OCI-LY7 (cell line): ENCODE data around the gene CES4A. TPM values are rescaled to one million over a fixed set of nuclear protein-coding genes. Genes with fewer than 3 reads are reported as not detected.

Source experiments
- BruUV-seq: library from RNA; stranded (reverse); fragments of 400-500 nt; replicated peaks from 2 replicates; lab custom pipeline; 2021; lab: Mats Ljungman, UMichigan
- CTCF ChIA-PET: fragments of 300-600 bp; sonication (Branson Sonifier 250); formaldehyde crosslinking; loops from one replicate; lab custom pipeline; 2022; ENCODE audit warnings: antibody characterized with exemption; ENCODE audit not compliant: unreplicated experiment; lab: Charles Lee
- POLR2A ChIA-PET: fragments of 300-600 bp; sonication (Branson Sonifier 250); formaldehyde crosslinking; loops from one replicate; lab custom pipeline; 2022; ENCODE audit warnings: antibody characterized with exemption; lab: Charles Lee
- DNase-seq: peaks from one replicate; pipeline ENCODE4 v3.0.0-alpha.2; 2015; ENCODE audit warnings: low spot score
- H2AFZ ChIP-seq: fragments of 200-600 bp; sonication (generic), shearing (Covaris generic); 2 replicates; pipeline ENCODE4 v1.6.1; 2014; ENCODE audit warnings: mild to moderate bottlenecking, antibody characterized with exemption, low read length, moderate library complexity
- H3K27ac ChIP-seq: fragments of 200-600 bp; sonication (generic); 2 replicates; pipeline ENCODE4 v1.5.1; 2014; ENCODE audit warnings: mixed run types, low read depth, mild to moderate bottlenecking, moderate library complexity, low read length, inconsistent platforms; ENCODE audit not compliant: poor library complexity, severe bottlenecking
- H3K36me3 ChIP-seq: fragments of 200-600 bp; sonication (generic); 2 replicates; pipeline ENCODE4 v1.6.1; 2014; ENCODE audit warnings: mild to moderate bottlenecking, antibody characterized with exemption, low read length, moderate library complexity, mixed read lengths; ENCODE audit not compliant: insufficient read depth
- H3K4me1 ChIP-seq: fragments of 200-600 bp; sonication (generic); 2 replicates; pipeline ENCODE4 v1.5.1; 2014; ENCODE audit warnings: mild to moderate bottlenecking, low read length; ENCODE audit not compliant: insufficient read depth, poor library complexity, severe bottlenecking
- H3K4me2 ChIP-seq: fragments of 200-600 bp; sonication (generic); 2 replicates; pipeline ENCODE4 v1.6.1; 2014; ENCODE audit warnings: mild to moderate bottlenecking, low read length
- H3K4me3 ChIP-seq: fragments of 200-600 bp; sonication (generic); 2 replicates; pipeline ENCODE4 v1.5.1; 2014; ENCODE audit warnings: mild to moderate bottlenecking, low read depth, low read length; ENCODE audit not compliant: poor library complexity, severe bottlenecking
- H3K79me2 ChIP-seq: fragments of 200-600 bp; sonication (generic); 2 replicates; pipeline ENCODE4 v1.6.1; 2016; ENCODE audit warnings: low read depth, mild to moderate bottlenecking, low read length, moderate library complexity, mixed read lengths; ENCODE audit not compliant: insufficient read depth
- H3K9me2 ChIP-seq: fragments of 200-600 bp; sonication (generic); 2 replicates; pipeline ENCODE4 v1.6.1; 2016; ENCODE audit warnings: mild to moderate bottlenecking, low read length, mixed read lengths; ENCODE audit not compliant: insufficient read depth
- H3K9me3 ChIP-seq: fragments of 200-600 bp; sonication (generic); 2 replicates; pipeline ENCODE4 v1.6.1; 2014; ENCODE audit warnings: mild to moderate bottlenecking, mixed run types, low read length, mixed read lengths
- H4K20me1 ChIP-seq: fragments of 200-600 bp; sonication (generic); 2 replicates; pipeline ENCODE4 v1.6.1; 2014; ENCODE audit warnings: mild to moderate bottlenecking, antibody characterized with exemption, low read length, moderate library complexity, mixed read lengths; ENCODE audit not compliant: insufficient read depth
- EZH2phosphoT487 ChIP-seq: fragments of 200-600 bp; sonication (generic); IDR thresholded peaks from 2 replicates; pipeline ENCODE4 v1.6.1; 2018; ENCODE audit warnings: low read depth, borderline replicate concordance, mild to moderate bottlenecking, mixed run types, antibody characterized with exemption, low read length, moderate library complexity, mixed read lengths
- intact Hi-C: fragments of 100-400 bp; cut with micrococcal nuclease; formaldehyde crosslinking; loops from one replicate; pipeline ENCODE4 v1.10.0; 2022; ENCODE audit not compliant: unreplicated experiment
- total RNA-seq, 2 experiments: library from RNA; depleted of rRNA in 1 of 2; stranded (reverse); fragments of >200 nt in 1 of 2; shearing (Covaris generic) in 1 of 2; gene quantifications; 2 replicates each; pipeline ENCODE4 v1.2.3, GENCODE V29; 2014 to 2022
- TF ChIP-seq, protein P1 (sequence below): fragments of 200-600 bp; sonication (generic); conservative IDR thresholded peaks from 2 replicates; pipeline ENCODE4 v1.5.1; 2014; ENCODE audit warnings: mild to moderate bottlenecking, antibody characterized with exemption, low read length, moderate library complexity, mixed read lengths

The CES4A gene
- total RNA-seq, 2 experiments from 2014 or later, result 0.38 to 0.47 TPM

GRCh38 chr16:66950437-66950836 lies 38.0 kb upstream of the CES4A start:
- CTCF ChIA-PET, result no interaction called here
- BruUV-seq, result no TSS peak
- intact Hi-C loops, result loop anchor here (5.0 kb wide), 1 partner anchor 53 kb away; no protein-coding TSS in a partner anchor
- Histone ChIP-seq H3K4me3 (no peak overlapping the region), H4K20me1 (no peaks in the 10 kb centered on the region), H3K4me2 (no peak overlapping the region), H2AFZ (no peak overlapping the region), H3K36me3 (no peaks in the 10 kb centered on the region), H3K9me2 (no peaks in the 10 kb centered on the region), H3K4me1 (peaks cover 5% of the 10 kb centered on the region), H3K9me3 (no peaks in the 10 kb centered on the region), H3K27ac (no peak overlapping the region), H3K79me2 (no peaks in the 10 kb centered on the region)
- no peak for TF ChIP-seq EZH2phosphoT487
- TF ChIP-seq, protein P1, sequence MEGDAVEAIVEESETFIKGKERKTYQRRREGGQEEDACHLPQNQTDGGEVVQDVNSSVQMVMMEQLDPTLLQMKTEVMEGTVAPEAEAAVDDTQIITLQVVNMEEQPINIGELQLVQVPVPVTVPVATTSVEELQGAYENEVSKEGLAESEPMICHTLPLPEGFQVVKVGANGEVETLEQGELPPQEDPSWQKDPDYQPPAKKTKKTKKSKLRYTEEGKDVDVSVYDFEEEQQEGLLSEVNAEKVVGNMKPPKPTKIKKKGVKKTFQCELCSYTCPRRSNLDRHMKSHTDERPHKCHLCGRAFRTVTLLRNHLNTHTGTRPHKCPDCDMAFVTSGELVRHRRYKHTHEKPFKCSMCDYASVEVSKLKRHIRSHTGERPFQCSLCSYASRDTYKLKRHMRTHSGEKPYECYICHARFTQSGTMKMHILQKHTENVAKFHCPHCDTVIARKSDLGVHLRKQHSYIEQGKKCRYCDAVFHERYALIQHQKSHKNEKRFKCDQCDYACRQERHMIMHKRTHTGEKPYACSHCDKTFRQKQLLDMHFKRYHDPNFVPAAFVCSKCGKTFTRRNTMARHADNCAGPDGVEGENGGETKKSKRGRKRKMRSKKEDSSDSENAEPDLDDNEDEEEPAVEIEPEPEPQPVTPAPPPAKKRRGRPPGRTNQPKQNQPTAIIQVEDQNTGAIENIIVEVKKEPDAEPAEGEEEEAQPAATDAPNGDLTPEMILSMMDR, result no peak
- POLR2A ChIA-PET, result no interaction called here
- DNase-seq, result no peak

GRCh38 chr16:66950971-66951790 lies 37.2 kb upstream of the CES4A start:
- no peak overlapping the region for H2AFZ ChIP-seq
- BruUV-seq, result no TSS peak
- no peaks in the 10 kb centered on the region for H3K9me2 ChIP-seq
- H3K4me1 ChIP-seq, result peaks cover 5% of the 10 kb centered on the region
- ChIA-PET POLR2A (no interaction called here), CTCF (no interaction called here)
- H3K4me3 ChIP-seq, result no peak overlapping the region
- no peak overlapping the region for H3K4me2 ChIP-seq
- no peak for TF ChIP-seq EZH2phosphoT487
- TF ChIP-seq, protein P1, result no peak
- H3K9me3 ChIP-seq, result no peaks in the 10 kb centered on the region
- H4K20me1 ChIP-seq, result no peaks in the 10 kb centered on the region
- H3K27ac ChIP-seq, result no peak overlapping the region
- no peak for DNase-seq
- no peaks in the 10 kb centered on the region for H3K36me3 ChIP-seq
- no peaks in the 10 kb centered on the region for H3K79me2 ChIP-seq
- intact Hi-C loops, result loop anchor here (5.0 kb wide), 1 partner anchor 54 kb away; no protein-coding TSS in a partner anchor
